Liver (tissue), 9 donors: ENCODE results near the gene DHX30. TPM values are rescaled to one million over a fixed set of nuclear protein-coding genes. Genes with fewer than 3 reads are reported as not detected.

ENCODE experiments used
- DNase-seq: peaks from one replicate; pipeline ENCODE4 v3.0.0-alpha.2; 2017; ENCODE audit warnings: low spot score
- H3K27ac ChIP-seq, 2 donors: one replicate each; pipeline ENCODE4 v1.7.0; 2013; ENCODE audit warnings: inconsistent platforms in 2 of 2, low read length in 2 of 2, control low read depth in 1 of 2, low read depth in 1 of 2, mild to moderate bottlenecking in 1 of 2
- H3K27me3 ChIP-seq, 4 donors: one replicate each; pipeline versions ENCODE4 v1.6.1 to v1.7.0; 2013; ENCODE audit warnings: low read length in 3 of 4, inconsistent platforms in 1 of 4, mild to moderate bottlenecking in 1 of 4, moderate library complexity in 1 of 4; ENCODE audit not compliant: control insufficient read depth in 4 of 4, insufficient read depth in 4 of 4
- H3K36me3 ChIP-seq, 4 donors: one replicate each; pipeline versions ENCODE4 v1.6.1 to v1.7.0; 2013; ENCODE audit warnings: low read length in 3 of 4, mild to moderate bottlenecking in 3 of 4, low read depth in 1 of 4, moderate library complexity in 1 of 4; ENCODE audit not compliant: control insufficient read depth in 4 of 4, insufficient read depth in 3 of 4
- H3K4me1 ChIP-seq, 4 donors: one replicate each; pipeline versions ENCODE4 v1.6.1 to v1.7.0; 2013; ENCODE audit warnings: low read length in 3 of 4, mild to moderate bottlenecking in 3 of 4, moderate library complexity in 1 of 4; ENCODE audit not compliant: control insufficient read depth in 4 of 4, insufficient read depth in 4 of 4
- H3K4me3 ChIP-seq, 3 donors: one replicate each; pipeline versions ENCODE4 v1.6.1 to v1.7.0; 2013; ENCODE audit warnings: low read length in 3 of 3, control low read depth in 1 of 3, low read depth in 1 of 3, mild to moderate bottlenecking in 1 of 3
- H3K9ac ChIP-seq, 2 donors: one replicate each; pipeline ENCODE4 v1.7.0; 2013; ENCODE audit warnings: low read length in 2 of 2, mild to moderate bottlenecking in 2 of 2, moderate library complexity in 2 of 2, control low read depth in 1 of 2, low read depth in 1 of 2
- H3K9me3 ChIP-seq, 4 donors: one replicate each; pipeline versions ENCODE4 v1.6.1 to v1.7.0; 2013; ENCODE audit warnings: low read length in 3 of 4; ENCODE audit not compliant: control insufficient read depth in 4 of 4
- EGR1 ChIP-seq, 2 donors: IDR thresholded peaks; 2 replicates each; pipeline ENCODE4 v1.6.1; 2016 to 2018; ENCODE audit warnings: antibody characterized with exemption in 2 of 2, low read depth in 2 of 2
- FOXA1 ChIP-seq: IDR thresholded peaks from 2 replicates; pipeline ENCODE4 v1.6.1; 2016; ENCODE audit warnings: antibody characterized with exemption
- FOXA2 ChIP-seq: IDR thresholded peaks from 2 replicates; pipeline ENCODE4 v1.6.1; 2016; ENCODE audit warnings: antibody characterized with exemption
- GABPA ChIP-seq, 2 donors: IDR thresholded peaks in 1 of 2; conservative IDR thresholded peaks in 1 of 2; 2 replicates each; pipeline ENCODE4 v1.6.1; 2016; ENCODE audit warnings: antibody characterized with exemption in 2 of 2, mild to moderate bottlenecking in 1 of 2, moderate library complexity in 1 of 2
- HNF4A ChIP-seq, 2 donors: conservative IDR thresholded peaks; 2 replicates each; pipeline ENCODE4 v1.6.1; 2016; ENCODE audit warnings: antibody characterized with exemption in 2 of 2, mild to moderate bottlenecking in 2 of 2
- HNF4G ChIP-seq: IDR thresholded peaks from 2 replicates; pipeline ENCODE4 v1.6.1; 2016; ENCODE audit warnings: antibody characterized with exemption
- JUND ChIP-seq, 2 donors: IDR thresholded peaks; 2 replicates each; pipeline ENCODE4 v1.6.1; 2016; ENCODE audit warnings: antibody characterized with exemption in 2 of 2
- NR2F2 ChIP-seq: IDR thresholded peaks from 2 replicates; pipeline ENCODE4 v1.6.1; 2016; ENCODE audit warnings: antibody characterized with exemption
- RAD21 ChIP-seq, 2 donors: IDR thresholded peaks; 2 replicates each; pipeline ENCODE4 v1.6.1; 2016; ENCODE audit warnings: antibody characterized with exemption in 2 of 2, mild to moderate bottlenecking in 2 of 2
- RXRA ChIP-seq, 2 donors: IDR thresholded peaks; 2 replicates each; pipeline ENCODE4 v1.6.1; 2017 to 2018; ENCODE audit warnings: antibody characterized with exemption in 2 of 2, mild to moderate bottlenecking in 1 of 2
- SP1 ChIP-seq: IDR thresholded peaks from 2 replicates; pipeline ENCODE4 v1.6.1; 2018; ENCODE audit warnings: antibody characterized with exemption, mild to moderate bottlenecking
- TAF1 ChIP-seq: conservative IDR thresholded peaks from 2 replicates; pipeline ENCODE4 v1.6.1; 2016; ENCODE audit warnings: antibody characterized with exemption, mild to moderate bottlenecking
- YY1 ChIP-seq: IDR thresholded peaks from 2 replicates; pipeline ENCODE4 v1.6.1; 2016; ENCODE audit warnings: antibody characterized with exemption, mild to moderate bottlenecking
- WGBS: extraction: QIAGEN DNeasy Blood & Tissue Kit; methylation state at CpG from one replicate; pipeline ENCODE4 v1.1.7; 2013; 5-methylcytosine and 5-hydroxymethylcytosine counted together
- polyA plus RNA-seq, 2 donors: library from polyadenylated mRNA; stranded (reverse) in 1 of 2; unstranded in 1 of 2; fragments of 200-250 nt in 1 of 2; fragments of >200 nt in 1 of 2; fragmentation: Nextera tagmentation in 1 of 2; extraction: Ambion mirVana in 1 of 2; gene quantifications; one replicate each; pipeline versions ENCODE4 v1.2.1 to v1.2.3, GENCODE V29; 2013 to 2015
- total RNA-seq, 2 donors: library from RNA; depleted of rRNA; stranded (reverse); fragments of >200 nt; gene quantifications; one replicate each; pipeline ENCODE4 v1.2.3, GENCODE V29; 2014
- TF ChIP-seq, protein P1 (sequence below): IDR thresholded peaks from 2 replicates; pipeline ENCODE4 v1.6.1; 2016; ENCODE audit warnings: antibody characterized with exemption
- TF ChIP-seq, protein P2 (sequence below): IDR thresholded peaks from 2 replicates; pipeline ENCODE4 v1.6.1; 2016; ENCODE audit warnings: antibody characterized with exemption, mild to moderate bottlenecking
- TF ChIP-seq, protein P3 (sequence below): IDR thresholded peaks from 2 replicates; pipeline ENCODE4 v1.6.1; 2016; ENCODE audit warnings: antibody characterized with exemption
- TF ChIP-seq, protein P4 (sequence below): fragments of 150-350 bp; IDR thresholded peaks from 2 replicates; pipeline ENCODE4 v1.5.1; 2017; ENCODE audit warnings: improper control_type of control experiment, low read depth, low read length; ENCODE audit not compliant: missing input control
- TF ChIP-seq, protein P5 (sequence below): IDR thresholded peaks from 2 replicates; pipeline ENCODE4 v1.6.1; 2016; ENCODE audit warnings: antibody characterized with exemption
- donor health status: healthy.
- donor health status: healthy.
- donor health status: healthy.
- donor health status: healthy.
- donor health status: healthy.

DHX30 gene
- total and polyA plus RNA-seq, 4 donors: 18.3 to 39.9 (median 26.3) TPM

DNA sequence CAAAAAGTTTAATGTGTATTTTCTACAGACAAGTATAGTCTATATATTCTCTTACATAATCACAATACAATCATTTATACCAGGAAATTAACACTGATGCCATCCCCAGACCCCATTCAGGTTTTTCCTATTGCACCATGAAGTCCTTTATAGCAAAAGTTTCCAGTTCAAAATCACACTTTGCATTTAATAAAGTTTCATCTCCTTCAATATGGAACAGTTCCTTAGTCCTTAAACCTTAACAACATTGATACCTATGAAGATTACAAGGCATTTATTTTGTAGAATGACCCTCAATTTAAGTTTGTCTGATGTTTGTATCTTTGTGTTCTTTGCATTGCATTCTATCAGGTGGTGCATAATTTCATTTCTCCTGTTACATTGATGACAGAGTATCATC, 19.3 kb upstream of the DHX30 start (continued):
- no peak for TF ChIP-seq TAF1
- no peak for TF ChIP-seq FOXA1
- TF ChIP-seq, protein P1, sequence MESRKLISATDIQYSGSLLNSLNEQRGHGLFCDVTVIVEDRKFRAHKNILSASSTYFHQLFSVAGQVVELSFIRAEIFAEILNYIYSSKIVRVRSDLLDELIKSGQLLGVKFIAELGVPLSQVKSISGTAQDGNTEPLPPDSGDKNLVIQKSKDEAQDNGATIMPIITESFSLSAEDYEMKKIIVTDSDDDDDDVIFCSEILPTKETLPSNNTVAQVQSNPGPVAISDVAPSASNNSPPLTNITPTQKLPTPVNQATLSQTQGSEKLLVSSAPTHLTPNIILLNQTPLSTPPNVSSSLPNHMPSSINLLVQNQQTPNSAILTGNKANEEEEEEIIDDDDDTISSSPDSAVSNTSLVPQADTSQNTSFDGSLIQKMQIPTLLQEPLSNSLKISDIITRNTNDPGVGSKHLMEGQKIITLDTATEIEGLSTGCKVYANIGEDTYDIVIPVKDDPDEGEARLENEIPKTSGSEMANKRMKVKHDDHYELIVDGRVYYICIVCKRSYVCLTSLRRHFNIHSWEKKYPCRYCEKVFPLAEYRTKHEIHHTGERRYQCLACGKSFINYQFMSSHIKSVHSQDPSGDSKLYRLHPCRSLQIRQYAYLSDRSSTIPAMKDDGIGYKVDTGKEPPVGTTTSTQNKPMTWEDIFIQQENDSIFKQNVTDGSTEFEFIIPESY: no peak

DNA sequence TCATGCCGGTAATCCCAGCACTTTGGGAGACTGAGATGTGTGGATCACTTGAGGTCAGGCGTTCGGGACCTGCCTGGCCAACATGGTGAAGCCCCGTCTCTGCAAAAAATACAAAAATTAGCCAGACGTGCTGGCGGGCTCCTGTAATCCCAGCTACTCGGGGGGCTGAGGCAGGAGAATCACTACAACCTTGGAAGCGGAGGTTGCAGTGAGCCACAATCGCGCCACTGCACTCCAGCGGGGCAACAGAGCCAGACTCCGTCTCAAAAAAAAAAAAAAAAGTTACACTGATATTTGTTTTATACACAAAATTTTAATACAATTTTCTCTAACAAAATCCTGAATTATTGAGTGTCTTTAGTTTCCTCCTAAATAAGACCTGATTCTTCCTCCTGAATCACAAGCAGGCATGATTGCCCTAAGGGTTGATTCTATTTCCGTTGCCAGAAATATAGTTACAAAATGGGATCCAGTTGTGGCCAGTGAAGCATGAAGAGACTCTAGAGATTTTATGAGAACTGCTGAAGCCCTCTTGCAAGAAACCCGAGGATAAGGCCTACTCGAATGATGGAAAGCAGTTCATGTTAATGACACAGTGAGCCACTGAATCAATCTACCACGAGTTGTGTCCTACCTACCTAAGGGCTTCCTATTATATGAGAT, 11.6 kb upstream of the DHX30 start:
- Histone ChIP-seq H3K9ac (no peak overlapping the region), H3K27ac (no peak overlapping the region), H3K4me1 (peaks cover 0 to 2% (median 0%) of the 10 kb centered on the region in 4 donors), H3K4me3 (no peak overlapping the region), H3K36me3 (no peaks in the 10 kb centered on the region), H3K27me3 (no peaks in the 10 kb centered on the region), H3K9me3 (no peaks in the 10 kb centered on the region)
- no peak for DNase-seq
- TF ChIP-seq JUND (IDR thresholded peaks at IDR 0.05) (no peak), RXRA (IDR thresholded peaks at IDR 0.05) (no peak), HNF4G (no peak), YY1 (no peak), HNF4A (conservative IDR thresholded peaks at IDR 0.05) (no peak), EGR1 (IDR thresholded peaks at IDR 0.05; ENCODE audit: low read depth in 2 of 2) (no peak), NR2F2 (no peak), GABPA (IDR thresholded peaks at IDR 0.05 in 1 of 2, conservative IDR thresholded peaks at IDR 0.05 in 1 of 2) (no peak), RAD21 (IDR thresholded peaks at IDR 0.05) (no peak), SP1 (no peak), FOXA1 (no peak), TAF1 (no peak), FOXA2 (no peak)
- TF ChIP-seq, protein P2, sequence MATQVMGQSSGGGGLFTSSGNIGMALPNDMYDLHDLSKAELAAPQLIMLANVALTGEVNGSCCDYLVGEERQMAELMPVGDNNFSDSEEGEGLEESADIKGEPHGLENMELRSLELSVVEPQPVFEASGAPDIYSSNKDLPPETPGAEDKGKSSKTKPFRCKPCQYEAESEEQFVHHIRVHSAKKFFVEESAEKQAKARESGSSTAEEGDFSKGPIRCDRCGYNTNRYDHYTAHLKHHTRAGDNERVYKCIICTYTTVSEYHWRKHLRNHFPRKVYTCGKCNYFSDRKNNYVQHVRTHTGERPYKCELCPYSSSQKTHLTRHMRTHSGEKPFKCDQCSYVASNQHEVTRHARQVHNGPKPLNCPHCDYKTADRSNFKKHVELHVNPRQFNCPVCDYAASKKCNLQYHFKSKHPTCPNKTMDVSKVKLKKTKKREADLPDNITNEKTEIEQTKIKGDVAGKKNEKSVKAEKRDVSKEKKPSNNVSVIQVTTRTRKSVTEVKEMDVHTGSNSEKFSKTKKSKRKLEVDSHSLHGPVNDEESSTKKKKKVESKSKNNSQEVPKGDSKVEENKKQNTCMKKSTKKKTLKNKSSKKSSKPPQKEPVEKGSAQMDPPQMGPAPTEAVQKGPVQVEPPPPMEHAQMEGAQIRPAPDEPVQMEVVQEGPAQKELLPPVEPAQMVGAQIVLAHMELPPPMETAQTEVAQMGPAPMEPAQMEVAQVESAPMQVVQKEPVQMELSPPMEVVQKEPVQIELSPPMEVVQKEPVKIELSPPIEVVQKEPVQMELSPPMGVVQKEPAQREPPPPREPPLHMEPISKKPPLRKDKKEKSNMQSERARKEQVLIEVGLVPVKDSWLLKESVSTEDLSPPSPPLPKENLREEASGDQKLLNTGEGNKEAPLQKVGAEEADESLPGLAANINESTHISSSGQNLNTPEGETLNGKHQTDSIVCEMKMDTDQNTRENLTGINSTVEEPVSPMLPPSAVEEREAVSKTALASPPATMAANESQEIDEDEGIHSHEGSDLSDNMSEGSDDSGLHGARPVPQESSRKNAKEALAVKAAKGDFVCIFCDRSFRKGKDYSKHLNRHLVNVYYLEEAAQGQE: no peak
- TF ChIP-seq, protein P3, sequence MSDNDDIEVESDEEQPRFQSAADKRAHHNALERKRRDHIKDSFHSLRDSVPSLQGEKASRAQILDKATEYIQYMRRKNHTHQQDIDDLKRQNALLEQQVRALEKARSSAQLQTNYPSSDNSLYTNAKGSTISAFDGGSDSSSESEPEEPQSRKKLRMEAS: no peak
- TF ChIP-seq, protein P1: no peak
- TF ChIP-seq, protein P4, sequence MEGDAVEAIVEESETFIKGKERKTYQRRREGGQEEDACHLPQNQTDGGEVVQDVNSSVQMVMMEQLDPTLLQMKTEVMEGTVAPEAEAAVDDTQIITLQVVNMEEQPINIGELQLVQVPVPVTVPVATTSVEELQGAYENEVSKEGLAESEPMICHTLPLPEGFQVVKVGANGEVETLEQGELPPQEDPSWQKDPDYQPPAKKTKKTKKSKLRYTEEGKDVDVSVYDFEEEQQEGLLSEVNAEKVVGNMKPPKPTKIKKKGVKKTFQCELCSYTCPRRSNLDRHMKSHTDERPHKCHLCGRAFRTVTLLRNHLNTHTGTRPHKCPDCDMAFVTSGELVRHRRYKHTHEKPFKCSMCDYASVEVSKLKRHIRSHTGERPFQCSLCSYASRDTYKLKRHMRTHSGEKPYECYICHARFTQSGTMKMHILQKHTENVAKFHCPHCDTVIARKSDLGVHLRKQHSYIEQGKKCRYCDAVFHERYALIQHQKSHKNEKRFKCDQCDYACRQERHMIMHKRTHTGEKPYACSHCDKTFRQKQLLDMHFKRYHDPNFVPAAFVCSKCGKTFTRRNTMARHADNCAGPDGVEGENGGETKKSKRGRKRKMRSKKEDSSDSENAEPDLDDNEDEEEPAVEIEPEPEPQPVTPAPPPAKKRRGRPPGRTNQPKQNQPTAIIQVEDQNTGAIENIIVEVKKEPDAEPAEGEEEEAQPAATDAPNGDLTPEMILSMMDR: no peak
- TF ChIP-seq, protein P5, sequence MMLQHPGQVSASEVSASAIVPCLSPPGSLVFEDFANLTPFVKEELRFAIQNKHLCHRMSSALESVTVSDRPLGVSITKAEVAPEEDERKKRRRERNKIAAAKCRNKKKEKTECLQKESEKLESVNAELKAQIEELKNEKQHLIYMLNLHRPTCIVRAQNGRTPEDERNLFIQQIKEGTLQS: no peak
- 96% methylated on average over 16 of the region's 16 CpGs for WGBS
